ENCODE measurements around the gene PROS1.

DNA sequence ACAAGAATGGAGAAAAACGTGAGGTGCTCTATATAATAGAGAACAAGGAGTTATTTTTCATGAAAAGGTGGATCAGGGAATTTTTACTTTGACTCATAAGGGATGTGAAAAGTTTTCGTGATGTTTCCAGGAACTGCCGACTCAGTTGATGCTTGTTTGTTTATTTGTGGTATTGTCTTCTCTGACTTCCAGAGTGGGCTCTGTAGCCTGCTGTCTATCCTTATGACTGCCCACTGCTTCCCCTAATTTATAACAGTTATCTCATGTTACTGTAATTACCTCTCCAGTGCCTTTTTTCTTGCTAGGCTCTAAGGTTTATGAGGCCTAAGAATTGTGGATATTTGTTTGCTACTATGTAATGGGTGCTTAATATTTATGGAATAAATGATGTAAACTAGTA, 18.5 kb upstream of the PROS1 start:
- no peak for TF ChIP-seq CTCF (conservative IDR thresholded peaks at IDR 0.05 in 1 of 2, IDR thresholded peaks at IDR 0.05 in 1 of 2; ENCODE audit: low read depth in 1 of 2, low read length in 2 of 2)
- no peak for TF ChIP-seq EZH2 (IDR thresholded peaks at IDR 0.05; ENCODE audit: low read length, missing control alignments)

Measured in fibroblast of lung (primary cell).